OCI-LY1 (cell line): ENCODE results near the gene CNTFR.
A peak's percentile ranks its signal among the peaks of the same experiment; 100 is the strongest.

Source experiments
- H2AFZ ChIP-seq: fragments of 200-600 bp; sonication (generic), shearing (Covaris generic); 2 replicates; pipeline ENCODE4 v1.6.0; 2014; ENCODE audit warnings: antibody characterized with exemption, mild to moderate bottlenecking, low read length
- H3F3A ChIP-seq: fragments of 200-600 bp; sonication (generic), shearing (Covaris generic); 2 replicates; pipeline ENCODE4 v1.6.0; 2014; ENCODE audit warnings: mild to moderate bottlenecking, antibody characterized with exemption, low read length, moderate library complexity; ENCODE audit not compliant: insufficient read depth
- H3K27ac ChIP-seq: fragments of 200-600 bp; sonication (generic); 2 replicates; pipeline ENCODE4 v1.5.1; 2014; ENCODE audit warnings: low read length, mixed run types, mild to moderate bottlenecking, low read depth; ENCODE audit not compliant: poor library complexity, severe bottlenecking
- H3K27me3 ChIP-seq: fragments of 200-600 bp; sonication (generic); 2 replicates; pipeline ENCODE4 v1.6.0; 2014; ENCODE audit warnings: antibody characterized with exemption, mild to moderate bottlenecking, low read length, moderate library complexity; ENCODE audit not compliant: insufficient read depth
- H3K36me3 ChIP-seq: fragments of 200-600 bp; sonication (generic); 2 replicates; pipeline ENCODE4 v1.6.1; 2014; ENCODE audit warnings: mild to moderate bottlenecking, antibody characterized with exemption, low read length, moderate library complexity, mixed read lengths; ENCODE audit not compliant: insufficient read depth
- H3K4me1 ChIP-seq: fragments of 200-600 bp; sonication (generic); 2 replicates; pipeline ENCODE4 v1.5.1; 2014; ENCODE audit warnings: mild to moderate bottlenecking, low read length, moderate library complexity; ENCODE audit not compliant: insufficient read depth, severe bottlenecking
- H3K4me2 ChIP-seq: fragments of 200-600 bp; sonication (generic), shearing (Covaris generic); 2 replicates; pipeline ENCODE4 v1.6.1; 2014; ENCODE audit warnings: low read length
- H3K4me3 ChIP-seq: fragments of 200-600 bp; sonication (generic); 2 replicates; pipeline ENCODE4 v1.5.1; 2014; ENCODE audit warnings: low read length, low read depth, mild to moderate bottlenecking, mixed read lengths; ENCODE audit not compliant: poor library complexity, severe bottlenecking
- H3K79me2 ChIP-seq: fragments of 200-600 bp; shearing (Covaris generic); 2 replicates; pipeline ENCODE4 v1.6.1; 2016; ENCODE audit warnings: mixed run types, low read length, mixed read lengths; ENCODE audit not compliant: insufficient read depth
- H3K9ac ChIP-seq: fragments of 200-600 bp; sonication (generic), shearing (Covaris generic); 2 replicates; pipeline ENCODE4 v1.6.1; 2014; ENCODE audit warnings: mild to moderate bottlenecking, low read length, mixed read lengths
- H3K9me2 ChIP-seq: fragments of 200-600 bp; sonication (generic), shearing (Covaris generic); 2 replicates; pipeline ENCODE4 v1.6.1; 2014; ENCODE audit warnings: low read depth, mild to moderate bottlenecking, low read length, mixed read lengths
- H3K9me3 ChIP-seq: fragments of 200-600 bp; shearing (Covaris generic); 2 replicates; pipeline ENCODE4 v1.6.1; 2014; ENCODE audit warnings: low read length, mixed read lengths
- H4K20me1 ChIP-seq: fragments of 200-600 bp; sonication (generic), shearing (Covaris generic); 2 replicates; pipeline ENCODE4 v1.6.0; 2016; ENCODE audit warnings: mild to moderate bottlenecking, low read length; ENCODE audit not compliant: insufficient read depth
- EZH2 ChIP-seq: fragments of 200-600 bp; sonication (generic), shearing (Covaris generic); IDR thresholded peaks from 2 replicates; pipeline ENCODE4 v1.8.0; 2017; ENCODE audit warnings: borderline replicate concordance, mixed run types, mild to moderate bottlenecking, antibody characterized with exemption, low read length, moderate library complexity, mixed read lengths
- TF ChIP-seq, protein P1 (sequence below): fragments of 200-600 bp; sonication (generic), shearing (Covaris generic); IDR thresholded peaks from 2 replicates; pipeline ENCODE4 v1.5.1; 2017; ENCODE audit warnings: mild to moderate bottlenecking, antibody characterized with exemption, low read length, moderate library complexity, mixed read lengths

Gene CNTFR

DNA sequence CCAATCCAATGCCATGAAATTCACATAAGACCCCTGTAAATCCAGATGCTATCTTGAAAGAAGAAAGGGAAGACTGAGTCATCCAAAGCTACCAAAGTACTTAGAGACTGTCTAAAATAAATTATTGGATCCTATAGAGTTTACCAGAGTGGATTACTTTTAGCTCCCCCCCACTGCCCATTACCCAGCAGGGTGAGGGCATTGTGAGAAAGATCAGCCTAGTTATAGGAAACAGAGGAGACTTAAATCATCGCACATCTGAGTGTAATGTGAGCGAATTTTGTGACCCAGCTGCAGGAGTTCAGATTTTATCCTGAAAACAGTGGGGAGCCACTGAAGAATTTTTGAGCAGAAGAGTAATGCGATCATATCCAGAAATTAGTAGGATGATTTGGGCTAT, 65.2 kb downstream of the CNTFR start:
- Histone ChIP-seq H3K9me2 (no peaks in the 10 kb centered on the region), H3K79me2 (no peaks in the 10 kb centered on the region), H4K20me1 (no peaks in the 10 kb centered on the region), H3K4me1 (peaks cover 9% of the 10 kb centered on the region), H2AFZ (no peak overlapping the region), H3K9ac (no peak overlapping the region), H3K27ac (no peak overlapping the region), H3K27me3 (peaks cover 16% of the 10 kb centered on the region), H3K36me3 (no peaks in the 10 kb centered on the region), H3K4me3 (no peak overlapping the region), H3F3A (no peaks in the 10 kb centered on the region), H3K4me2 (no peak overlapping the region), H3K9me3 (no peaks in the 10 kb centered on the region)
- TF ChIP-seq, protein P1, sequence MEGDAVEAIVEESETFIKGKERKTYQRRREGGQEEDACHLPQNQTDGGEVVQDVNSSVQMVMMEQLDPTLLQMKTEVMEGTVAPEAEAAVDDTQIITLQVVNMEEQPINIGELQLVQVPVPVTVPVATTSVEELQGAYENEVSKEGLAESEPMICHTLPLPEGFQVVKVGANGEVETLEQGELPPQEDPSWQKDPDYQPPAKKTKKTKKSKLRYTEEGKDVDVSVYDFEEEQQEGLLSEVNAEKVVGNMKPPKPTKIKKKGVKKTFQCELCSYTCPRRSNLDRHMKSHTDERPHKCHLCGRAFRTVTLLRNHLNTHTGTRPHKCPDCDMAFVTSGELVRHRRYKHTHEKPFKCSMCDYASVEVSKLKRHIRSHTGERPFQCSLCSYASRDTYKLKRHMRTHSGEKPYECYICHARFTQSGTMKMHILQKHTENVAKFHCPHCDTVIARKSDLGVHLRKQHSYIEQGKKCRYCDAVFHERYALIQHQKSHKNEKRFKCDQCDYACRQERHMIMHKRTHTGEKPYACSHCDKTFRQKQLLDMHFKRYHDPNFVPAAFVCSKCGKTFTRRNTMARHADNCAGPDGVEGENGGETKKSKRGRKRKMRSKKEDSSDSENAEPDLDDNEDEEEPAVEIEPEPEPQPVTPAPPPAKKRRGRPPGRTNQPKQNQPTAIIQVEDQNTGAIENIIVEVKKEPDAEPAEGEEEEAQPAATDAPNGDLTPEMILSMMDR: no peak

DNA sequence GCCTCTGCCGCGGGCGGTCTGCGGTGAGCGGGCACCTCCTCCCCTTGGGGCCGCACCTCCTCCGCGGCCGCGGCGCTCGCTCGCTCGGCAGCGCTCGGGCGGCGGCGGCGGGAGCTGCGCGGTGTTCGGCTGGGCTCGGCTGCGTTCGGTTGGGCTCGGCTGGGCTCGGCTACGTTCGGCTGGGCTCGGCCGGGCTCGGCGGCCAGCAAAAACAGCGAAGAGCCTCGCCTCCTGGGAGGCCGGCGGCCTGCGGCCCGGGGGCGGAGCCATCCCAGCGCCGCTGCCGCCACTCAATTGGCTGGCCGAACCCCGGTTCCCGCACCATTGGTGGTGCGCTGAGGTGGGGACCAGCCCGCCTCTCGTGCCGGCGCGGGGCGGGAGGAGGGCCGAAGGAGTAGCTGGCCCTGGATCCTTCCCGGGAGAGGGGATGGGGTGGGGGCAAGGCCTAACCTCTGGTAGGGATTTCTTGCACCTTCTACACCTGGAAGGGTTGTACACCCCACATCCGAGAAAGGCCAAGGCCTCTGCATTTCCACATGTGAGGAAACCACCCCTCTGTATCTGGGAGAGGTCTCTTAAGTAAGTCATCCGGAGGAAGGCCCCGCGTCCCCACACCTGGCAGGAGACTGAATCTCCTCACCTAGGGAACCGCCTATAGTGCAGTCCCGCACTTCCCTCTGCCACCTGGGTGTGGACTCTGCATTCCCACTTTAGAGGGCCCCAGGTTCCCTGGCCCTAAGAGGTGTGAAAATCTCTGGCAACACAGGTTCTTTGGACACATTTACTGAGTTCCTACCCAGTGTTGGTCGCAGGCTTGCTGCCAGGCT, 66.3 kb downstream of the CNTFR start, which contains the start of gene ENHO:
ENHO (minus strand) TSS at position 20 of the 827 bp plus-strand sequence. CDS start 1,295 bp downstream, outside the sequence.
- H2AFZ ChIP-seq: no peak within 1 kb of the TSS
- no peaks in the 10 kb centered on the region for H3K36me3 ChIP-seq
- no peak for TF ChIP-seq EZH2
- TF ChIP-seq, protein P1: no peak
- peak within 1 kb of the TSS; percentile 72 for H3K4me2 ChIP-seq
- no peaks in the 10 kb centered on the region for H4K20me1 ChIP-seq
- H3K9me2 ChIP-seq: no peaks in the 10 kb centered on the region
- peaks cover 9% of the 10 kb centered on the region for H3K4me1 ChIP-seq
- H3K4me3 ChIP-seq: peak within 1 kb of the TSS; percentile 52
- H3K27ac ChIP-seq: no peak within 1 kb of the TSS
- no peaks in the 10 kb centered on the region for H3K9me3 ChIP-seq
- peak within 1 kb of the TSS; percentile 46 for H3K9ac ChIP-seq
- H3F3A ChIP-seq: no peaks in the 10 kb centered on the region
- H3K79me2 ChIP-seq: no peaks in the 10 kb centered on the region
- H3K27me3 ChIP-seq: peaks cover 16% of the 10 kb centered on the region

DNA sequence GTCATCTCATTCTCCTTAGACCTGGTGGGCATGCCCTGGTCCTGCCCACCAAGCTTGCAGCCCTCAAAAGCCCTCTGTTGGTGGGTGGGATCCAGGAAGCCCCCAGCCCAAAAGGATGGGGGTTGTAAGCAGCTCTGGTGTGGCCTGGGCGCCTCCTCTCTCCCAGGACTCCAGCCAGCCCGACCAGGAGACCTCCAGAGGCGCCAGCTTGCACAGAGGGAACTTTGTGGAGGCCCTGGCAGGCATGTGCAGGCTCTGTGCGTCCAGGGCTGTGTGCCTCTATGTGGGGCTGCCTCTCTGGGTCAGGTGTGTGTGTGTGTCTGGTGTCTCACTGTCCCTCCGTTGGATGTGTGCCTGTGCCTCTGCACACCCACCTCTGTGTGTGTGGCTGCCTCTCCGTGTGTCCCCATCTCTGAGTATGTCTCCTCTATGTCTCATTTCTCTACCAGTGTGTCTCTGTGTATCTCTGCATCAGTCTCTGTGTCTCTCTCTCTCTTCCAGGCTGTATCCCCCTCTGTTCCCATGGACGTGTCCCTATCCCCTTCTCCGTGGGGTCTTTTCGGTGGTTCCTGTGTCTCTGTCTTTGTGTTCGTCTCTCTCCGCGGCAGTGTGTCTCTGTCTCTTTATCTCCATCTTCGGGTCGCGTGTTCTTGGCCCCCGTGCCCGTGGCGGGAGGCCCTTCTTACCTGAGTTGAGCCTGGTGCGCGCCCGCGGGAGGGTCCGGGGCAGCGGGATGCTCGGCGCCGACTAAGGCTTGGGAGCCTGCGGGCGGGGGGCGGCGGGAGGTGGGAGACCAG, 67.2 kb downstream of the CNTFR start:
- no peaks in the 10 kb centered on the region for H3F3A ChIP-seq
- H2AFZ ChIP-seq: no peak overlapping the region
- H3K9ac ChIP-seq: peak overlapping the region; percentile 45; the same call in 1 of the 2 replicates
- H3K4me3 ChIP-seq: peak overlapping the region; percentile 47
- H3K36me3 ChIP-seq: no peaks in the 10 kb centered on the region
- H3K9me3 ChIP-seq: no peaks in the 10 kb centered on the region
- H3K4me1 ChIP-seq: peaks cover 9% of the 10 kb centered on the region
- TF ChIP-seq, protein P1: no peak
- TF ChIP-seq EZH2: no peak
- no peak overlapping the region for H3K27ac ChIP-seq
- H3K9me2 ChIP-seq: no peaks in the 10 kb centered on the region
- no peaks in the 10 kb centered on the region for H3K79me2 ChIP-seq
- H4K20me1 ChIP-seq: no peaks in the 10 kb centered on the region
- H3K27me3 ChIP-seq: peaks cover 16% of the 10 kb centered on the region
- peak overlapping the region; percentile 64 for H3K4me2 ChIP-seq
